Uterus (tissue), 2 donors: ENCODE measurements around the gene AGBL4.

Source experiments
- CTCF ChIP-seq, 4 experiments: fragments of 200-600 bp in 2 of 4; fragments of 450-650 bp in 2 of 4; sonication (generic) in 2 of 4; IDR thresholded peaks; one replicate each; pipeline ENCODE4 v1.5.1; 2016 to 2019; ENCODE audit warnings: antibody characterized with exemption in 4 of 4, mild to moderate bottlenecking in 2 of 4, moderate library complexity in 1 of 4
- POLR2A ChIP-seq, 2 donors: fragments of 450-650 bp; IDR thresholded peaks; one replicate each; pipeline ENCODE4 v1.6.1; 2016; ENCODE audit warnings: antibody characterized with exemption in 2 of 2, mild to moderate bottlenecking in 1 of 2, moderate library complexity in 1 of 2

- no peak for TF ChIP-seq CTCF (IDR thresholded peaks at IDR 0.05)
- no peak for TF ChIP-seq POLR2A (IDR thresholded peaks at IDR 0.05)
Measured at GRCh38 chr1:48767975-48768510, 1255.7 kb downstream of the AGBL4 start.
